OCI-LY3 (cell line): ENCODE measurements around the gene PLXNA3.

ENCODE experiments used
- H2AFZ ChIP-seq: fragments of 200-600, 300-600 bp; shearing (Covaris generic); 2 replicates; pipeline ENCODE4 v1.6.0; 2014; ENCODE audit warnings: antibody characterized with exemption, low read depth, low read length
- H3K27ac ChIP-seq: fragments of 200-600, 300-600 bp; sonication (generic); 2 replicates; pipeline ENCODE4 v1.5.1; 2014; ENCODE audit warnings: mild to moderate bottlenecking, low read length, moderate library complexity, mixed read lengths
- H3K27me3 ChIP-seq: fragments of 200-600, 300-600 bp; sonication (generic); 2 replicates; pipeline ENCODE4 v1.6.1; 2014; ENCODE audit warnings: low read depth, low read length, mixed read lengths
- H3K36me3 ChIP-seq: fragments of 200-600, 300-600 bp; sonication (generic); replicated peaks from 2 replicates; pipeline ENCODE3; 2014; ENCODE audit warnings: low read depth, low read length, mixed read lengths
- H3K4me1 ChIP-seq: fragments of 300-600, 200-600 bp; sonication (generic); 2 replicates; pipeline ENCODE4 v1.6.1; 2014; ENCODE audit warnings: low read length, mixed read lengths
- H3K4me2 ChIP-seq: fragments of 200-600, 300-600 bp; sonication (generic); 2 replicates; pipeline ENCODE4 v1.6.1; 2014; ENCODE audit warnings: low read length, mixed read lengths
- H3K4me3 ChIP-seq: fragments of 300-600, 200-600 bp; sonication (generic); 2 replicates; pipeline ENCODE4 v1.5.1; 2014; ENCODE audit warnings: antibody characterized with exemption, mild to moderate bottlenecking, low read length, moderate library complexity
- H3K79me2 ChIP-seq: fragments of 300-600, 200-600 bp; shearing (Covaris generic); 2 replicates; pipeline ENCODE4 v1.6.1; 2014; ENCODE audit warnings: mild to moderate bottlenecking, low read length, mixed read lengths
- H3K9ac ChIP-seq: fragments of 300-600, 200-600 bp; shearing (Covaris generic); 2 replicates; pipeline ENCODE4 v1.6.0; 2014; ENCODE audit warnings: mild to moderate bottlenecking, low read length, moderate library complexity
- H3K9me3 ChIP-seq: fragments of 200-600, 300-600 bp; shearing (Covaris generic); 2 replicates; pipeline ENCODE4 v1.6.1; 2014; ENCODE audit warnings: low read length, mixed read lengths; ENCODE audit not compliant: insufficient read depth
- H4K20me1 ChIP-seq: fragments of 200-600, 300-600 bp; sonication (generic); 2 replicates; pipeline ENCODE4 v1.6.1; 2016; ENCODE audit warnings: low read length, mixed read lengths; ENCODE audit not compliant: insufficient read depth
- EZH2phosphoT487 ChIP-seq: fragments of 200-600 bp; shearing (Covaris generic); IDR thresholded peaks from 2 replicates; pipeline ENCODE4 v1.6.1; 2018; ENCODE audit warnings: antibody characterized with exemption, mixed run types, low read depth
- TF ChIP-seq, protein P1 (sequence below): fragments of 200-600, 300-600 bp; sonication (generic); IDR thresholded peaks from 2 replicates; pipeline ENCODE4 v1.5.1; 2014; ENCODE audit warnings: antibody characterized with exemption, low read length, low read depth

PLXNA3 gene

DNA sequence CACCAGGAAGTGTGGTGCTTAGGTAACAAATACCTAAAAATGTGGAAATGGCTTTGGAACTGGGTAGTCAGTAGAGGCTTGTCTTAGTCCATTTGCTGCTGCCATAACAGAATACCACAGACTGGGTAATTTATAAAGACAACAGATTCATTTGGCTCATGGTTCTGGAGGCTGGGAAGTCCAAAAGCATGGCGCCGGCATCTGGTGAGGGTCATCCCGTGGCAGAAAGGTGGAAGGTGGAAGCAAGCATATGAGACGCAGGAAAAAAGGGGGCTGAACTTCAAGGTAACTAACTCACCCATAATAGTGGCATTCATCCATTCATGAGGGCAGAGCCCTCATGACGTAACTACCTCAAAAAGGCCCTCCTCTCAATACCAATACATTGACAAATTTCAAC lies 51.4 kb downstream of the PLXNA3 start:
- H3K4me3 ChIP-seq, result no peak overlapping the region

GRCh38 chrX:154511761-154512160 lies 53.7 kb downstream of the PLXNA3 start:
- H3K79me2 ChIP-seq, result peaks cover 7% of the 10 kb centered on the region; the same call in 1 of the 2 replicates
- no peak overlapping the region for H3K4me3 ChIP-seq
- no peak overlapping the region for H2AFZ ChIP-seq
- no peak for TF ChIP-seq EZH2phosphoT487
- TF ChIP-seq, protein P1, sequence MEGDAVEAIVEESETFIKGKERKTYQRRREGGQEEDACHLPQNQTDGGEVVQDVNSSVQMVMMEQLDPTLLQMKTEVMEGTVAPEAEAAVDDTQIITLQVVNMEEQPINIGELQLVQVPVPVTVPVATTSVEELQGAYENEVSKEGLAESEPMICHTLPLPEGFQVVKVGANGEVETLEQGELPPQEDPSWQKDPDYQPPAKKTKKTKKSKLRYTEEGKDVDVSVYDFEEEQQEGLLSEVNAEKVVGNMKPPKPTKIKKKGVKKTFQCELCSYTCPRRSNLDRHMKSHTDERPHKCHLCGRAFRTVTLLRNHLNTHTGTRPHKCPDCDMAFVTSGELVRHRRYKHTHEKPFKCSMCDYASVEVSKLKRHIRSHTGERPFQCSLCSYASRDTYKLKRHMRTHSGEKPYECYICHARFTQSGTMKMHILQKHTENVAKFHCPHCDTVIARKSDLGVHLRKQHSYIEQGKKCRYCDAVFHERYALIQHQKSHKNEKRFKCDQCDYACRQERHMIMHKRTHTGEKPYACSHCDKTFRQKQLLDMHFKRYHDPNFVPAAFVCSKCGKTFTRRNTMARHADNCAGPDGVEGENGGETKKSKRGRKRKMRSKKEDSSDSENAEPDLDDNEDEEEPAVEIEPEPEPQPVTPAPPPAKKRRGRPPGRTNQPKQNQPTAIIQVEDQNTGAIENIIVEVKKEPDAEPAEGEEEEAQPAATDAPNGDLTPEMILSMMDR, result no peak
- H4K20me1 ChIP-seq, result no peaks in the 10 kb centered on the region
- peaks cover 7% of the 10 kb centered on the region for H3K36me3 ChIP-seq
- H3K4me2 ChIP-seq, result no peak overlapping the region
- H3K9ac ChIP-seq, result no peak overlapping the region
- H3K27ac ChIP-seq, result no peak overlapping the region
- H3K27me3 ChIP-seq, result no peaks in the 10 kb centered on the region
- H3K9me3 ChIP-seq, result no peaks in the 10 kb centered on the region
- peaks cover 6% of the 10 kb centered on the region for H3K4me1 ChIP-seq

More for the DNA sequence above, 51.4 kb downstream of the PLXNA3 start:
- H3K4me1 ChIP-seq, result no peaks in the 10 kb centered on the region
- no peaks in the 10 kb centered on the region for H3K79me2 ChIP-seq
- peaks cover 7% of the 10 kb centered on the region for H3K36me3 ChIP-seq
- no peak overlapping the region for H2AFZ ChIP-seq
- no peaks in the 10 kb centered on the region for H3K9me3 ChIP-seq
- H3K9ac ChIP-seq, result no peak overlapping the region
- no peaks in the 10 kb centered on the region for H3K27me3 ChIP-seq
- TF ChIP-seq, protein P1, result no peak
- TF ChIP-seq EZH2phosphoT487, result no peak
- H3K4me2 ChIP-seq, result no peak overlapping the region
- no peak overlapping the region for H3K27ac ChIP-seq
- no peaks in the 10 kb centered on the region for H4K20me1 ChIP-seq

GRCh38 chrX:154512879-154513553 lies 54.9 kb downstream of the PLXNA3 start:
- H3K36me3 ChIP-seq, result peaks cover 7% of the 10 kb centered on the region
- H3K79me2 ChIP-seq, result peaks cover 7% of the 10 kb centered on the region; the same call in 1 of the 2 replicates
- peaks cover 9% of the 10 kb centered on the region for H3K4me1 ChIP-seq
- H3K27me3 ChIP-seq, result no peaks in the 10 kb centered on the region
- H4K20me1 ChIP-seq, result no peaks in the 10 kb centered on the region
- no peak overlapping the region for H3K4me2 ChIP-seq
- H3K27ac ChIP-seq, result no peak overlapping the region
- no peak overlapping the region for H3K4me3 ChIP-seq
- H3K9ac ChIP-seq, result no peak overlapping the region
- no peak overlapping the region for H2AFZ ChIP-seq
- no peaks in the 10 kb centered on the region for H3K9me3 ChIP-seq
- TF ChIP-seq, protein P1, result no peak
- no peak for TF ChIP-seq EZH2phosphoT487

GRCh38 chrX:154513716-154514115 lies 55.6 kb downstream of the PLXNA3 start:
- Histone ChIP-seq H3K4me3 (no peak overlapping the region), H3K79me2 (peaks cover 7% of the 10 kb centered on the region; the same call in 1 of the 2 replicates), H3K9me3 (no peaks in the 10 kb centered on the region), H4K20me1 (no peaks in the 10 kb centered on the region), H2AFZ (no peak overlapping the region), H3K27me3 (no peaks in the 10 kb centered on the region), H3K36me3 (peaks cover 7% of the 10 kb centered on the region), H3K27ac (no peak overlapping the region), H3K4me1 (peaks cover 9% of the 10 kb centered on the region), H3K4me2 (no peak overlapping the region), H3K9ac (no peak overlapping the region)
- no peak for TF ChIP-seq EZH2phosphoT487
- TF ChIP-seq, protein P1, result no peak
